AG09319 (cell line): ENCODE measurements around the gene TMEM151A.
A peak's percentile ranks its signal among the peaks of the same experiment; 100 is the strongest.

Experiments used
- DNase-seq: peaks from one replicate; pipeline ENCODE4 v3.0.0-alpha.2; 2010; ENCODE audit warnings: low read depth; ENCODE audit errors: extremely low read depth
- CTCF ChIP-seq: IDR thresholded peaks from 2 replicates; pipeline ENCODE4 v1.5.1; 2011; ENCODE audit warnings: low read depth, mild to moderate bottlenecking, inconsistent platforms, low read length, moderate library complexity

Gene TMEM151A

GRCh38 chr11:66263231-66263630, 28.5 kb upstream of the TMEM151A start:
- no peak for TF ChIP-seq CTCF
- DNase-seq: no peak

- DNase-seq: no peak
Observed at GRCh38 chr11:66263785-66264184, 27.9 kb upstream of the TMEM151A start.

GRCh38 chr11:66264383-66264782, 27.3 kb upstream of the TMEM151A start:
- no peak for DNase-seq
- no peak for TF ChIP-seq CTCF

More at GRCh38 chr11:66263785-66264184, 27.9 kb upstream of the TMEM151A start:
- TF ChIP-seq CTCF: no peak

- TF ChIP-seq CTCF: peak; percentile 25
- DNase-seq: no peak
Observed at GRCh38 chr11:66264914-66265313, 26.8 kb upstream of the TMEM151A start.

GRCh38 chr11:66265531-66266377, 25.9 kb upstream of the TMEM151A start:
- no peak for DNase-seq
- TF ChIP-seq CTCF: no peak

GRCh38 chr11:66266378-66267038, 25.2 kb upstream of the TMEM151A start:
- no peak for TF ChIP-seq CTCF

GRCh38 chr11:66267039-66267378, 24.7 kb upstream of the TMEM151A start:
- TF ChIP-seq CTCF: no peak; the same call in 1 of the 2 replicates
- DNase-seq: no peak

More at GRCh38 chr11:66266378-66267038, 25.2 kb upstream of the TMEM151A start:
- DNase-seq: no peak
